Fibroblast of lung (primary cell): Measurements from ENCODE around the gene DUSP21.

ENCODE experiments used
- EZH2 ChIP-seq: IDR thresholded peaks from 2 replicates; pipeline ENCODE4 v1.5.1; 2012; ENCODE audit warnings: low read length, control low read depth, mild to moderate bottlenecking; ENCODE audit errors: missing control alignments
- TF ChIP-seq, protein P1 (sequence below), 2 donors: IDR thresholded peaks in 1 of 2; conservative IDR thresholded peaks in 1 of 2; 1 replicate in 1 of 2; 2 replicates in 1 of 2; pipeline ENCODE4 v1.5.1; 2011 to 2012; ENCODE audit warnings: low read length in 2 of 2, control low read depth in 1 of 2, inconsistent platforms in 1 of 2, low read depth in 1 of 2, mild to moderate bottlenecking in 1 of 2

DNA sequence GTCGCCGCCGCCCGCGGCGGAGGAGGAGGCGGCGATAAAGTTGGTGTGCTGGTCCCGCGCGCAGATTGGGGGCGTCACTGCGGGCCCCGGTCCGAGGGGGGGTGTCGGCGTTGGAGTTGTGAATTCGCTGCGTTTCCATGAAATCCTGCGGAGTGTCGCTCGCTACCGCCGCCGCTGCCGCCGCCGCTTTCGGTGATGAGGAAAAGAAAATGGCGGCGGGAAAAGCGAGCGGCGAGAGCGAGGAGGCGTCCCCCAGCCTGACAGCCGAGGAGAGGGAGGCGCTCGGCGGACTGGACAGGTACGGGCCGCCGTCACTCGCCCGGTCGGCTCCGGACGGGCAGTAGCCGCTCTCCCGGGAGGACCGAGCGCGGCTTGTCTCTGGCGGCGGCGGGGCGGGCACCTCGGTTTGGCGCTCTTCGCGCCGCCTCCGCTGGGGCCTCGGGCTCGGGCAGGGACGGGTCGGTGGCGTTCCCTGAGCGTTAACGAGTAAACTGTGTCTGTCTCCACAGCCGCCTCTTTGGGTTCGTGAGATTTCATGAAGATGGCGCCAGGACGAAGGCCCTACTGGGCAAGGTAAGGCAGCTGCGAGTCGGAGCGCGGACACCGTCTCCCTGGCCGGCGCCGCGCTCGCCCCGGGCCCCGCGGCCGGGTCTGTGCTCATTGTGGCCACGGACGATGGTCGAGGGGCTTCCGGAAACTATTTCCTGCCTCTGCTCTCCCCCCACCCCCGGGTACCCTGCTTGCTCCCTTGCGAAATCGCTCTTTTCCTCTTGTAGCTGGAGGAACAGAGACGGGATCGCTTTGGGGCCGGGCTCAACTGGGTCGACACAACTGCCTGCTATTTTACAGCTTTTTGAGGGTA lies 29.8 kb downstream of the DUSP21 start:
- TF ChIP-seq, protein P1, sequence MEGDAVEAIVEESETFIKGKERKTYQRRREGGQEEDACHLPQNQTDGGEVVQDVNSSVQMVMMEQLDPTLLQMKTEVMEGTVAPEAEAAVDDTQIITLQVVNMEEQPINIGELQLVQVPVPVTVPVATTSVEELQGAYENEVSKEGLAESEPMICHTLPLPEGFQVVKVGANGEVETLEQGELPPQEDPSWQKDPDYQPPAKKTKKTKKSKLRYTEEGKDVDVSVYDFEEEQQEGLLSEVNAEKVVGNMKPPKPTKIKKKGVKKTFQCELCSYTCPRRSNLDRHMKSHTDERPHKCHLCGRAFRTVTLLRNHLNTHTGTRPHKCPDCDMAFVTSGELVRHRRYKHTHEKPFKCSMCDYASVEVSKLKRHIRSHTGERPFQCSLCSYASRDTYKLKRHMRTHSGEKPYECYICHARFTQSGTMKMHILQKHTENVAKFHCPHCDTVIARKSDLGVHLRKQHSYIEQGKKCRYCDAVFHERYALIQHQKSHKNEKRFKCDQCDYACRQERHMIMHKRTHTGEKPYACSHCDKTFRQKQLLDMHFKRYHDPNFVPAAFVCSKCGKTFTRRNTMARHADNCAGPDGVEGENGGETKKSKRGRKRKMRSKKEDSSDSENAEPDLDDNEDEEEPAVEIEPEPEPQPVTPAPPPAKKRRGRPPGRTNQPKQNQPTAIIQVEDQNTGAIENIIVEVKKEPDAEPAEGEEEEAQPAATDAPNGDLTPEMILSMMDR (conservative IDR thresholded peaks at IDR 0.05 in 1 of 2, IDR thresholded peaks at IDR 0.05 in 1 of 2; ENCODE audit: low read depth in 1 of 2, low read length in 2 of 2): no peak
- TF ChIP-seq EZH2: no peak
